ENCODE measurements around the gene NAP1L4. TPM values are rescaled to one million over a fixed set of nuclear protein-coding genes. Genes with fewer than 3 reads are reported as not detected.

NAP1L4 gene
- total RNA-seq, 1 experiment from 2014 or later = 144 TPM

DNA sequence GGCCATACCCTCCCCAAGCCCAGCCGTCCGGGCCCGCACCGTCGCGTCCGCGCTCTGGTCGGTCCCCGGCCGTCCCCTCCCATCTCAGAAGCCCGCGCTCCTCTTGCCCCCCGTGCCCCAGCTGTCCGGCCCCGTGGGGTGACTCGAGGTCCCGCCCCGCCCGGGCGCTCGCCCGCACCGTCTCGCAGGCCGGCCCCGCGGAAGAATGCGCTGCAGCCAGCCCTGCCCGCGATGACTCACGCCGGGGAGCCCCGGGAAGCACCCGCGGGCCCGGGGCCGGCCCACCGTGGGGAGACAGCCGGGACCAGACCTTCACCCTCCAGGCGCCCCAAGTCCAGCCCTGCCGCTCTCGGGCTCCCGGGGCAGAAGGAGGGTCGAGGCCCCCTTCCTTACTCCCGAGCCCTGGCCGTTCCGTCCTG, 62.6 kb downstream of the NAP1L4 start:
- Histone ChIP-seq H3K9me3 (ENCODE audit: control insufficient read depth in 1 of 2, insufficient read depth in 1 of 2, low read depth in 1 of 2, low read length in 2 of 2) (no peaks in the 10 kb centered on the region), H3K4me2 (ENCODE audit: low read length) (peak overlapping the region; percentile 89), H4K20me1 (ENCODE audit: insufficient read depth) (peaks cover 14% of the 10 kb centered on the region; the same call in 1 of the 2 replicates), H2AFZ (ENCODE audit: low read depth, low read length, poor library complexity, severe bottlenecking) (no peak overlapping the region), H3K27me3 (ENCODE audit: insufficient read depth, low read length) (no peaks in the 10 kb centered on the region), H3K36me3 (ENCODE audit: control insufficient read depth in 1 of 2, insufficient read depth in 2 of 2, low read length in 2 of 2) (peaks cover 0 to 15% of the 10 kb centered on the region in 2 experiments; a peak in 2 of 4 replicates), H3K4me1 (ENCODE audit: control insufficient read depth in 1 of 2, insufficient read depth in 2 of 2, low read length in 2 of 2) (peaks cover 49 to 82% of the 10 kb centered on the region in 2 experiments), H3K4me3 (replicated peaks in 1 of 2; ENCODE audit: low read depth in 1 of 2, low read length in 2 of 2) (peak overlapping the region; percentile 61 to 93), H3K9me2 (ENCODE audit: insufficient read depth) (no peaks in the 10 kb centered on the region), H3K79me2 (ENCODE audit: insufficient read depth, low read length) (peaks cover 30% of the 10 kb centered on the region), H3K9ac (ENCODE audit: low read length) (peak overlapping the region; percentile 97), H3K27ac (ENCODE audit: low read depth, low read length) (peak overlapping the region; percentile 99)
- ChIA-PET CTCF (interaction anchor here (0.7 to 2.4 kb wide), 16 partner anchors 11 to 509 kb away, joined by 3 to 58 read pairs (median 6); partner anchors contain the start of gene NAP1L4), RAD21 (ENCODE audit: low non-redundant PET in 1 of 2, low total read pairs in 2 of 2, uncharacterized antibody in 2 of 2, unreplicated experiment in 2 of 2) (interaction anchor here (0.6 to 2.7 kb wide), 9 partner anchors 25 to 398 kb away, joined by 3 to 11 read pairs (median 4); no protein-coding TSS in a partner anchor), POLR2A (interaction anchor here (0.9 to 4.5 kb wide), 17 partner anchors 9 to 396 kb away, joined by 3 to 50 read pairs (median 7); partner anchors contain the start of gene CDKN1C)
- DNase-seq (ENCODE audit: low read depth, low spot score) = peak; percentile 52
- no TSS peak for BruUV-seq (replicated peaks)
- peak; percentile 52 for ATAC-seq
- intact Hi-C loops (cut with micrococcal nuclease) = loop anchor here (5.0 kb wide), 1 partner anchor 288 kb away; the partner anchor contains the start of gene MRGPRG
- TF ChIP-seq ZNF274 (IDR thresholded peaks at IDR 0.05; ENCODE audit: low read depth, low read length) = no peak
- peak; percentile 37; the same call in 1 of the 2 replicates for TF ChIP-seq ZFX (IDR thresholded peaks at IDR 0.05)

DNA sequence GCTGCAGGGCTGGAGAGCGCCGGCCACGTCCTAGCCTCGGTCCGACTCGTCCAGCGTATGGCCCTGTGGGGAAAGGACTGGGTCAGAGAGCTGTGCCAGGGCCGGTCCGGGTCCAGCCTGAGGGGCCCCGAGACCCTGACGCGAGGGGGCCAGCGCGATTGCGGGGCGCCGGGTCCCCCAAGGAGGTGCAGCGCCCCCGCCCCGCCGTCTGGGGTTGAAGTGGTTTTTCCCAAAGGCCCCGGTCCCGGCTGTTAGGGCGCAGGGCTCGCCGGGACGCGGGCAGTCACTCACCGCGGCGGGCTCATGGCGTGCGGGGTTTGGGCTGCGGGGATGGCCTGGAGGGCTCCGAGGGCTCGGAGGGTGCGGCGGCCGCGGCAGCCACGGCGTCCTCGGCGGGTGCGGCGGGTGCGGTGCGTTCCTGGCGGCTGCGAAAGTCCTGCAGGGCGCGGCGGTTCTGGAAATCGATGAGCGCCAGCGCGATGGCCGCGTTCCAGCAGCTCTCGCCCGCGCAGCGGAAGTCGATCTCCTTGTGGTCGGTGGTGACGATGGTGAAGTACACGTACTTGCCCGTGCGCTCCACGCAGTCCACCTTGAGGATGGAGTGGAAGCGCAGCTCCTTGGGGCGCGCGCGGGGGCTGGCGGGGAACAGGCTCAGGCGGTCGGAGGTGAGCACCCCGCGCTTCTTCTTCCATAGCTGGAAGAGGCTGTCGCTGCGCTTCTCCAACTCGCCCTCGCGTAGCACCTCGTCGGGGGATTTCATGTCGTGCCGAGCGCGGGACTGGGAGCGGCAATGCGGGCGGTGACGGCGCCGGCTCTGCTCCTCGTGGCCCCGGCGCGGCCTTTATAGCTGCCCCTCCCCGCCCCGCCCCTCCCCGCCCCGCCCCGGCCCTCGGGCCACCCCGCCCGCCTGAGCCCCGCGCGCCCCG, 63.3 kb downstream of the NAP1L4 start, which contains the start of gene PHLDA2:
TSS of gene PHLDA2 (minus strand) at position 816 of the 926 bp plus-strand sequence. CDS start at position 760, 56 bp downstream.
- RAD21 ChIA-PET (ENCODE audit: low non-redundant PET in 1 of 2, low total read pairs in 2 of 2, uncharacterized antibody in 2 of 2, unreplicated experiment in 2 of 2) = interaction anchor here (1.2 to 2.7 kb wide), 7 partner anchors 36 to 397 kb away, joined by 3 to 11 read pairs (median 4); no protein-coding TSS in a partner anchor
- no peak within 1 kb of the TSS for H2AFZ ChIP-seq (ENCODE audit: low read depth, low read length, poor library complexity, severe bottlenecking)
- no peak for TF ChIP-seq ELF1 (IDR thresholded peaks at IDR 0.05; ENCODE audit: borderline replicate concordance, low read depth)
- no peak for TF ChIP-seq EZH2phosphoT487 (IDR thresholded peaks at IDR 0.05; ENCODE audit: borderline replicate concordance)
- no peak for TF ChIP-seq EGR1 (IDR thresholded peaks at IDR 0.05; ENCODE audit: low read depth)
- no peak for TF ChIP-seq TCF7L2 (IDR thresholded peaks at IDR 0.05; ENCODE audit: borderline replicate concordance, extremely low read depth, insufficient read depth, insufficient read length)
- TF ChIP-seq SIN3A (IDR thresholded peaks at IDR 0.05; ENCODE audit: low read depth) = no peak
- peak; percentile 96 for TF ChIP-seq POLR2A (IDR thresholded peaks at IDR 0.05; ENCODE audit: borderline replicate concordance, extremely low read depth, insufficient read depth, insufficient read length)
- TF ChIP-seq, protein P1, sequence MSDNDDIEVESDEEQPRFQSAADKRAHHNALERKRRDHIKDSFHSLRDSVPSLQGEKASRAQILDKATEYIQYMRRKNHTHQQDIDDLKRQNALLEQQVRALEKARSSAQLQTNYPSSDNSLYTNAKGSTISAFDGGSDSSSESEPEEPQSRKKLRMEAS (IDR thresholded peaks at IDR 0.05) = no peak
- no peak for TF ChIP-seq RAD21 (IDR thresholded peaks at IDR 0.05; ENCODE audit: low read depth)
- TF ChIP-seq POLR2AphosphoS5 (IDR thresholded peaks at IDR 0.05; ENCODE audit: low read depth, low read length) = peak; percentile 99
- peak; percentile 47 for TF ChIP-seq YY1 (IDR thresholded peaks at IDR 0.05; ENCODE audit: extremely low read depth, insufficient replicate concordance, low read depth, low read length)
- no peak for TF ChIP-seq CEBPB (IDR thresholded peaks at IDR 0.05; ENCODE audit: low read depth)
- no peak for TF ChIP-seq ZNF274 (IDR thresholded peaks at IDR 0.05; ENCODE audit: low read depth, low read length)

More for the DNA sequence above, 63.3 kb downstream of the NAP1L4 start, which contains the start of gene PHLDA2:
- peak within 1 kb of the TSS; percentile 89 for H3K4me2 ChIP-seq (ENCODE audit: low read length)
- peaks cover 30% of the 10 kb centered on the region for H3K79me2 ChIP-seq (ENCODE audit: insufficient read depth, low read length)
- peak within 1 kb of the TSS; percentile 97 for H3K9ac ChIP-seq (ENCODE audit: low read length)
- peaks cover 14% of the 10 kb centered on the region; the same call in 1 of the 2 replicates for H4K20me1 ChIP-seq (ENCODE audit: insufficient read depth)
- intact Hi-C loops (cut with micrococcal nuclease) = loop anchor here (5.0 kb wide), 1 partner anchor 288 kb away; the partner anchor contains the start of gene MRGPRG
- peak within 1 kb of the TSS; percentile 61 to 93 for H3K4me3 ChIP-seq (replicated peaks in 1 of 2; ENCODE audit: low read depth in 1 of 2, low read length in 2 of 2)
- POLR2A ChIA-PET = interaction anchor here (1.4 to 4.5 kb wide), 15 partner anchors 9 to 395 kb away, joined by 3 to 50 read pairs (median 7); partner anchors contain the start of gene CDKN1C
- H3K9me3 ChIP-seq (ENCODE audit: control insufficient read depth in 1 of 2, insufficient read depth in 1 of 2, low read depth in 1 of 2, low read length in 2 of 2) = no peaks in the 10 kb centered on the region
- peak within 1 kb of the TSS; percentile 99 for H3K27ac ChIP-seq (ENCODE audit: low read depth, low read length)
- peaks cover 0 to 15% of the 10 kb centered on the region in 2 experiments; a peak in 2 of 4 replicates for H3K36me3 ChIP-seq (ENCODE audit: control insufficient read depth in 1 of 2, insufficient read depth in 2 of 2, low read length in 2 of 2)
- ATAC-seq = peak; percentile 41
- peaks cover 54 to 85% of the 10 kb centered on the region in 2 experiments for H3K4me1 ChIP-seq (ENCODE audit: control insufficient read depth in 1 of 2, insufficient read depth in 2 of 2, low read length in 2 of 2)
- no peaks in the 10 kb centered on the region for H3K27me3 ChIP-seq (ENCODE audit: insufficient read depth, low read length)
- DNase-seq (ENCODE audit: low read depth, low spot score) = peak; percentile 41
- TSS peak; percentile 75 for BruUV-seq (replicated peaks)
- no peaks in the 10 kb centered on the region for H3K9me2 ChIP-seq (ENCODE audit: insufficient read depth)
- CTCF ChIA-PET = interaction anchor here (0.7 to 2.4 kb wide), 11 partner anchors 25 to 508 kb away, joined by 3 to 58 read pairs (median 6); partner anchors contain the start of gene NAP1L4

Measured in HCT116 (cell line).